Activated CD4-positive, alpha-beta T cell treated with anti-CD3 and anti-CD28 coated beads, Interleukin-2, amount 10 ng/mL, durations not matched to agents 7 days and 5 days (primary cell): Measurements from ENCODE around the gene SNX8. TPM values are rescaled to one million over a fixed set of nuclear protein-coding genes. Genes with fewer than 3 reads are reported as not detected.

Experiments used
- CTCF ChIA-PET: fragments of 350-600 bp; sonication (Branson Sonifier 250); formaldehyde crosslinking; loops from one replicate; lab custom pipeline; 2021; ENCODE audit warnings: antibody characterized with exemption; lab: Charles Lee
- POLR2A ChIA-PET: fragments of 350-600 bp; sonication (Branson Sonifier 250); formaldehyde crosslinking; loops from one replicate; lab custom pipeline; 2021; ENCODE audit warnings: antibody characterized with exemption; lab: Charles Lee
- DNase-seq: peaks from one replicate; pipeline ENCODE4 v3.0.0-alpha.2; 2020
- H3K27ac Mint-ChIP-seq: one replicate; pipeline ENCODE4 v1.8.0; 2021; ENCODE audit warnings: mild to moderate bottlenecking, moderate library complexity, mixed read lengths
- H3K27me3 Mint-ChIP-seq: one replicate; pipeline ENCODE4 v1.8.0; 2021; ENCODE audit warnings: mixed read lengths
- H3K36me3 Mint-ChIP-seq: one replicate; pipeline ENCODE4 v1.8.0; 2021; ENCODE audit warnings: low read depth, mixed read lengths
- H3K4me1 Mint-ChIP-seq: one replicate; pipeline ENCODE4 v1.8.0; 2021; ENCODE audit warnings: mixed read lengths
- H3K4me3 Mint-ChIP-seq: one replicate; pipeline ENCODE4 v1.8.0; 2021; ENCODE audit warnings: mild to moderate bottlenecking, moderate library complexity, mixed read lengths
- H3K9me3 Mint-ChIP-seq: one replicate; pipeline ENCODE4 v1.8.0; 2021; ENCODE audit warnings: mixed read lengths
- total RNA-seq, 2 experiments: library from RNA; stranded (reverse); gene quantifications; one replicate each; pipeline ENCODE4 v1.2.3, GENCODE V29; 2021

SNX8 gene
- total RNA-seq, 2 experiments from 2014 or later: 27.2 to 28.0 TPM

DNA sequence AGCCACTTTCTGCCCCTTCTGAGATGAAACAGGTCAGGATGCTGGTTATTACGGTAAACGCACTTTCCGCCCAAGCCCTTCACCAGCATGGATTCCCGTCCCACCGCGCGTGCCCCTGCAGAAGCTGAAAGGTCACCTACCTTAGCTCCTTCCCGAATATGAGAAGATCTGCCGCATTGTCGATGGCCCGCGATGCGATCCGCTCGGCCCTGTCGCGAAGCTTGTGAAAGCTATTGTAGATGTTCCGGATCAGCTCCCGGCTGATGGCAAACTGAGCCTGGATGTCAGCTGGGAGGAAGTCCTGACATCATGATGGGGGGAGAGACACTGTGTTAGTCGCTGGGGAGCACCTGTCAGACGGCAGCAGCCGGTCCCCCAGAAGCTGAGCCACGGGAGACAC, 50.1 kb downstream of the SNX8 start:
- Mint-ChIP-seq H3K36me3 (peaks cover 5% of the 10 kb centered on the region), H3K9me3 (no peaks in the 10 kb centered on the region), H3K4me3 (no peak overlapping the region), H3K4me1 (peaks cover 8% of the 10 kb centered on the region), H3K27ac (no peak overlapping the region), H3K27me3 (no peaks in the 10 kb centered on the region)
- ChIA-PET POLR2A (no interaction called here), CTCF (interaction anchor here (0.5 kb wide), 1 partner anchor 16 kb away, joined by 3 read pairs; no protein-coding TSS in a partner anchor)
- no peak for DNase-seq

DNA sequence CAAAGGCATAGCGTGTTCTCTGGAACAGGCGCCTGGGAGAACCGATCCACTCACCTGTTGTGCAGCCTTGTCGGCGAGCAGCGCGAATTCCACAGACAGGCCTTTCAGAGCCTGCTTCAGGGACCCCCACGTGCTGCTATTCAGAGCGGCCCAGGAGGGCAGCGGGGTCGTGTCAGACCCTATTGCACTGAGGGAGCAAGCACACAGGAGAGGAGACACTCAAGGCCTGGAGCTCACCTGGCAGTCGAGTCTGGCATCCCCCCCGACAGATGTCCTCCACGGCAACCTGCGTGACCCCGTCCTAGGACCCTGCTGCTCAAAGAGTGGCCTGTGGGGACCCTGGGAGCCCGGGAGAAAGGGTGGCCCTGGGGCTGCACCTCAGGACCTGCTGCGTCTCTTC, 51.1 kb downstream of the SNX8 start:
- H3K36me3 Mint-ChIP-seq: peaks cover 5% of the 10 kb centered on the region
- no peaks in the 10 kb centered on the region for H3K27me3 Mint-ChIP-seq
- DNase-seq: no peak
- H3K27ac Mint-ChIP-seq: no peak overlapping the region
- CTCF ChIA-PET: no interaction called here
- no peaks in the 10 kb centered on the region for H3K9me3 Mint-ChIP-seq
- POLR2A ChIA-PET: no interaction called here
- no peak overlapping the region for H3K4me3 Mint-ChIP-seq
- H3K4me1 Mint-ChIP-seq: peaks cover 8% of the 10 kb centered on the region

DNA sequence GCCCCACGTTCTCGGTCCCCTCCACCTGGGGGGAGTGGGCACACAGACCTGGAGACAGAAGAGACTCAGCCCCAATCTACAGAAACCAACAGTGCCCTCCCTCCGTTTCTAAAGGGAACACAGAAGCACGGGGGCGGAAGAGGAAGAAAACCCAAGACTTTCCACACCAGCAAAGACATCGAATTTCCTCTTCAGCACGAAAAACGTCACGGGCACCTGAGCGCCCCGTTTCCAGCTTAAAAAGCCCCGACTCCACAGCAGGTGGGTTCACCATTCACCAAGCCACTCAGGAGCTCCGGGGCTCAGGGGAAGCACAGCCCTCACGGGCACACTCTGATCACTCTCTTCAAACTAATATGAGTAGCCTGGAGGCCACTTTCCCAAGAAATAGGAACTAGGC, 52.6 kb downstream of the SNX8 start:
- POLR2A ChIA-PET: no interaction called here
- H3K27ac Mint-ChIP-seq: peak overlapping the region; percentile 81
- peaks cover 8% of the 10 kb centered on the region for H3K4me1 Mint-ChIP-seq
- H3K4me3 Mint-ChIP-seq: peak overlapping the region; percentile 20
- peak; percentile 20 for DNase-seq
- CTCF ChIA-PET: interaction anchor here (1.5 kb wide), 1 partner anchor 10 kb away, joined by 4 read pairs; no protein-coding TSS in a partner anchor
- H3K9me3 Mint-ChIP-seq: no peaks in the 10 kb centered on the region
- peaks cover 5% of the 10 kb centered on the region for H3K36me3 Mint-ChIP-seq
- no peaks in the 10 kb centered on the region for H3K27me3 Mint-ChIP-seq

DNA sequence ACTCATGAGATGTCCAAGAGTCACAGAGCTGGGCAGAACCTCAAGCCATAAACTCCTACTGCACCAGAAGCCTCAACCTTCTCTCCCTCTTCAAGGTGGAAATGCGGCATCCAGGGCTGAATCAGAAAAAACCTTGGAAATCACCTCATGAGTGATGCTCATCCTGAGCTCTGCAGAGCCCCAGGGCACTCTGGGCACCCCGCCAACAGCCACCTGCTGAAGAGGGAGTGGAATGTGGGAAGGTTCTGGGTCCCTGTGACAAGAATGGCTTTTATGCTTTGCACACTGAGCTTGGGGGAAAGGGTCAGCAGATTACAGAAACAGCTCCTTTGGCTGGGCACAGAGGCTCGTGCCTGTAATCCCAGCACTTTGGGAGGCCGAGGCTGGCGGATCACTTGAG, 53.4 kb downstream of the SNX8 start:
- Mint-ChIP-seq H3K27ac (no peak overlapping the region), H3K4me3 (no peak overlapping the region), H3K4me1 (peaks cover 8% of the 10 kb centered on the region), H3K27me3 (no peaks in the 10 kb centered on the region), H3K36me3 (peaks cover 5% of the 10 kb centered on the region), H3K9me3 (no peaks in the 10 kb centered on the region)
- DNase-seq: no peak
- ChIA-PET CTCF (interaction anchor here (1.5 kb wide), 1 partner anchor 9 kb away, joined by 4 read pairs; no protein-coding TSS in a partner anchor), POLR2A (no interaction called here)

DNA sequence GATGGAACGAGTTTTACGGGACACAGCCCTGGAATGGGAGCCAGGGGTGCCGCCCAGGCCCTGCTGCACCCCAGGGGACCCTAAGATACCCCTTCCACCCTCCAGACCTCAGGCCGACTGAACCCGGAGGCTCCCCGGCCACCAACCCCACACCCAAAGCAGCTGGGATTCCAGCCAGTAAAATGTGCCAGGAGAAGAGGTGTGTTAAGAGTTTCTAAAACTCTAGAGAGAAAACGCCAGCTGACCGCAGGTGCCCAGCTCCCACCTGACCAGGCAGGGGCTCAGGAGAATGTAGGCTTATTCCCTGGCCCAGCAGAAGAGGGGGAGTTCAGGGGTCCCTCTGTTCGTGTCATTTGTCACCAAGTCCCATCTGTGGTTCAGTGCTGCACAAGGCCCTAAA, 54.8 kb downstream of the SNX8 start:
- POLR2A ChIA-PET: no interaction called here
- H3K27ac Mint-ChIP-seq: no peak overlapping the region
- H3K4me3 Mint-ChIP-seq: no peak overlapping the region
- CTCF ChIA-PET: interaction anchor here (0.9 kb wide), 1 partner anchor 15 kb away, joined by 3 read pairs; no protein-coding TSS in a partner anchor
- H3K27me3 Mint-ChIP-seq: no peaks in the 10 kb centered on the region
- no peak for DNase-seq
- H3K4me1 Mint-ChIP-seq: peaks cover 11% of the 10 kb centered on the region
- H3K9me3 Mint-ChIP-seq: no peaks in the 10 kb centered on the region
- peaks cover 5% of the 10 kb centered on the region for H3K36me3 Mint-ChIP-seq

DNA sequence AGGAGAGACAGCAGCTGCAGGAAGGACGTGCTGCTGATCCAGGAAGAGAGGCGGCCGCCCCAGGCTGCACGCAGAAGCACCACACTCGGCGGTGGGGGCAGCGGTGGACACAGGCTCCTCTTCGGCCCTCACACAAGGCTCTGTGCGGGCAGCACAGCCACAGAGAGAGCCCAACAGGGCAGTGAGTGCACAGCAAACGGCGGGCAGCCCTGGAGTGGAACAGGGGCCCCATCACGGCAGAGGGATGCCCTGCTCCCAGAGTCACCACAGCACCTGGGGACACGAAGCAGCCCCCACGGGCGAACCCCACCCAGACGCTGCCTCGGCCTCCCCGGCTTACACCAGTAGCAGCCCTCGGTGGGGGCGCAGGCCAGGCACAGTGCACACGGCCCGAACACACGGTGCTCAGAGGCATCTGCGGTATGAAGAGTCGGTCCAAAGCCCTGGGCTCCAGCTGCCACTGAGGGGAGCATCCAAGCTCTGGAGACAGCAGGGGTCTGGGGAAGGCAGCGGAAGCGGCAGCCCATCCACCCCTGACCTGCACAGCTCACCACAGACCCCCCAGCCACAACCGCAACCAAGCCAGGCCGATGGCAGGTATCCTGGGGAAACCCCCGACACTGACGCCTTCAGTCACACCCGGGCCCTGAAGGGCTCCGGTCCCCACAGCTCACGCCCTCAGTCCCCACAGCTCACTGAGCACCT, 55.4 kb downstream of the SNX8 start:
- Mint-ChIP-seq H3K4me3 (no peak overlapping the region), H3K27me3 (no peaks in the 10 kb centered on the region), H3K9me3 (no peaks in the 10 kb centered on the region), H3K27ac (no peak overlapping the region), H3K36me3 (no peaks in the 10 kb centered on the region), H3K4me1 (peaks cover 11% of the 10 kb centered on the region)
- POLR2A ChIA-PET: no interaction called here
- DNase-seq: no peak
- CTCF ChIA-PET: interaction anchor here (0.9 kb wide), 1 partner anchor 14 kb away, joined by 3 read pairs; no protein-coding TSS in a partner anchor

DNA sequence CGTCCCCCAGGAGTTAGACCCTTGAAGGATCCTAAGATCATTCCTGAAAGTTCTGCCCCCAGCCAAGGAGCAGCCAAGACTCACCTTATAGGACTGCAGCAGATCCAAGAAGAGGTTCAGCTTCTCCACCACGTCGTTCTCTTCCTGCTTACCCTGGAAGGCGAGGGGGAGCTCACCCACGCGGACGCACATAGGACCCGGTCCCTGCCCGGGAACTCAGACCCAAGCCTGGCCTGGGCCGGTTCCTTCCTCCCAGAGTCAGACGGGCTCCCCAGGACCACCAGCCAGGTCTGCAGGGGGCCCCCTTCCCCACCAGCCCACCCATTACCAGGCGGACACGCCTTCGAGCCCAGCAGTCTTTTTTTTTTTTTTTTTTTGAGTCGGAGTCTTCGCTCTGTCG, 56.6 kb downstream of the SNX8 start:
- POLR2A ChIA-PET: no interaction called here
- H3K4me3 Mint-ChIP-seq: no peak overlapping the region

DNA sequence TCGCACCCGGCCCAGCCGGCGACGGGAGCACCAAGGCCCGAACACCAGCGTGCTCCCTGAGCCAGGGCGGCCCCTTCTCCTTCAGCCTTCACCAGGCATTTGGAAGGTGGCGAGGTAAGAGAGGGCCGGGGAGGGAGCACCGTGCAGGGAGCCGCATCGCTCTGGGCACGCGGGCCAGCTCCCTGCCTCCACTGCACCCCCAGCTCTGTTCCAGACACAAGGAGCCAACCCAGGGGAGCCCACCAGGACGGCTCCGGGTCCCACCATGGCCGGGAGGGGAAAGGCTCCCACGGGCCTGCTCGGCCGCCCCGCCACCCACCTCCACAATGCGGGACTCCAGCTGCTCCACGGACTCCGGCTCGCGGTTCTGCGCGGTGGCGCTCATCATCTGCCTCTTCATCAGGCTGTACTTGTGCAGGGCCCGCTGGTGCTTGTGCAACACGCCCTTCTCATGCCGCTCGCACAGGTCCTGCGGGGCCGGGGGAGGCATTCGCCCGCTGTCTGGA, 57.1 kb downstream of the SNX8 start:
- DNase-seq: no peak
- ChIA-PET CTCF (interaction anchor here (1.1 kb wide), 1 partner anchor 16 kb away, joined by 3 read pairs; no protein-coding TSS in a partner anchor), POLR2A (no interaction called here)
- H3K9me3 Mint-ChIP-seq: no peaks in the 10 kb centered on the region
- no peak overlapping the region for H3K27ac Mint-ChIP-seq
- no peaks in the 10 kb centered on the region for H3K27me3 Mint-ChIP-seq
- H3K4me1 Mint-ChIP-seq: peaks cover 13% of the 10 kb centered on the region
- H3K4me3 Mint-ChIP-seq: no peak overlapping the region
- H3K36me3 Mint-ChIP-seq: no peaks in the 10 kb centered on the region

More for the DNA sequence above, 56.6 kb downstream of the SNX8 start:
- Mint-ChIP-seq H3K9me3 (no peaks in the 10 kb centered on the region), H3K27ac (no peak overlapping the region), H3K4me1 (peaks cover 13% of the 10 kb centered on the region), H3K36me3 (no peaks in the 10 kb centered on the region), H3K27me3 (no peaks in the 10 kb centered on the region)
- no peak for DNase-seq
- CTCF ChIA-PET: interaction anchor here (1.1 kb wide), 1 partner anchor 17 kb away, joined by 3 read pairs; no protein-coding TSS in a partner anchor

DNA sequence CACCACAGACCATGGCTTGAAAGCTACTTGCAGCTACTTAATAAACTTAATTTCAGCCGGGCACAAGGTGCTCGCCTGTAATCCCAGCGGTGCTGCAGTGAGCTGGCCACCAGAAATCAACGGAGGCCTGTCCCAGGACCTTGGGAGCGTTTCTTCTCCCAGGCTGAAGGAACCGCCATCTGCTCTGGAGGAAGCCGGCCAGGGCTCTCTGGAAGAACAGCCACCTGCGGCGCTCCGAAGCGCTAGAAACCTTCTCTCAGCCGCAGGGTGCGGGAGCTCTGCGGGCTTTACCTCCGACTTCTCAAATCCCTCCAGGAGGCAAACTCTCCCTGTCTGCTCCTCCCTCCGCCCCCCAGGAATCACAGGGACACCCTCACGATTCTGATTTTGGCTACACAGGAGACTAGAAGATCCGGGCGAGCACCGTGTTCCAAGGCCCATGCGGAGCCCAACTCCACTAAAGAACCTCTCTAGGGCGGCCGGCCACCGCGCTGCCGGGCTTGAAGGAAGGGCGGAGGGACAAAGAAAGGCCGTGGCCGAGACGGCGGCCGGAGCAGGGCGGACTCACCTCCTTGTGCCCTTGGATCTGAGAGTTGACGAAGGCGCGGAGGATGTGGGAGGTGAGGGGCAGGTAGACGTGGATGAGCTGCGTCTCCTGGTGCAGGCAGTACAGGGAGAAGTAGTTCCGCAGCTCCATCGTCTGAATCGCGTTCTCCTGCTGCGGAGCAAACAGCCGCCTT, 57.8 kb downstream of the SNX8 start:
- no peaks in the 10 kb centered on the region for H3K27me3 Mint-ChIP-seq
- CTCF ChIA-PET: no interaction called here

DNA sequence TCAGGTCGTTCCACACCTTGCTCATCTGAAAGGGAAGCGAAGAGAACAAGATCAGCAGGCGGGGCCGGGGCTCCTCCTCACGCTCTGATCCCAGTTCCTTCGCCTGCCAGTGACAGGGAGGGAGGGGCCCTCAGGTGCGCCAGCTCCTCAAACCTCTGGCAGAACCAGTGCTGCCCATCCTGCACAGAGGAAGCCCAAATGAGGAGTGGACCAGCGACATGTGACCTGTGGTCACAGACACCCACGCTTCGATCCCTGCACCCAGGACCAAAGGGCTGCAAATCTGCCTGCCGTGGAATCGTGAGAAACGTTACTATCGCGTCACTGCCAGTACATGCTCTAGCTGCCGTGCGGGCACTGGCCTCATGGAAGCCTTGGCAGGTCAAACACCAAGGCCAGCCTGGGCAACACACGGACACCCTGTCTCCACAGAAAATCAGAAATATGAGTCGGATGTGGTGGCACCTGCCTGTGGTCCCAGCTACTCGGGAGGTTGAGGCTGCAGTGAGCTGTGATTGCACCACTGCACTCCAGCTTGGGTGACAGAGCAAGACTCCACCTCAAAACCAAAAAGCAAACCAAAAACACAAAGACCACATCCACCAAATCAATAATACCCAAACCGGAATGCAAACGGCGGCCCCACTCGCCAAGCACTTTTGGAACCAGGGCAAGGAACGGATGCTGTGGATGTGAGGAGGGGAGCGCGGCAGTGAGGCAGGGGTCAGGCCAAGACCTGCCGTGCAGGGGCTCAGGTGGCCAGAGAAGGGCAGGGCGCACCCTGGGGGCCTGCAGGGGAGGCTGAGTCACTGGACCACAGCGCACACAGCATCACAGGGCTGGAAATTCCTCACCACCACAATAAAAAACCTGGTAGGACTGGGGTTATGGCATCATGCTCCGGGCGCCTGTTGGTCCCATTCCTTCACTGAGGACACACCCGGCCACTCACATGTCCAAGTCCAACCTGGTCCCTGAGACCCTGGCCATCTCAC, 58.8 kb downstream of the SNX8 start:
- Mint-ChIP-seq H3K4me3 (no peak overlapping the region), H3K4me1 (peaks cover 8% of the 10 kb centered on the region), H3K27me3 (no peaks in the 10 kb centered on the region), H3K27ac (no peak overlapping the region), H3K9me3 (no peaks in the 10 kb centered on the region), H3K36me3 (peaks cover 5% of the 10 kb centered on the region)
- POLR2A ChIA-PET: no interaction called here
- CTCF ChIA-PET: no interaction called here
- no peak for DNase-seq

More for the DNA sequence above, 57.8 kb downstream of the SNX8 start:
- DNase-seq: no peak
- Mint-ChIP-seq H3K4me3 (no peak overlapping the region), H3K4me1 (peaks cover 7% of the 10 kb centered on the region), H3K27ac (no peak overlapping the region), H3K9me3 (no peaks in the 10 kb centered on the region), H3K36me3 (no peaks in the 10 kb centered on the region)
- POLR2A ChIA-PET: no interaction called here

DNA sequence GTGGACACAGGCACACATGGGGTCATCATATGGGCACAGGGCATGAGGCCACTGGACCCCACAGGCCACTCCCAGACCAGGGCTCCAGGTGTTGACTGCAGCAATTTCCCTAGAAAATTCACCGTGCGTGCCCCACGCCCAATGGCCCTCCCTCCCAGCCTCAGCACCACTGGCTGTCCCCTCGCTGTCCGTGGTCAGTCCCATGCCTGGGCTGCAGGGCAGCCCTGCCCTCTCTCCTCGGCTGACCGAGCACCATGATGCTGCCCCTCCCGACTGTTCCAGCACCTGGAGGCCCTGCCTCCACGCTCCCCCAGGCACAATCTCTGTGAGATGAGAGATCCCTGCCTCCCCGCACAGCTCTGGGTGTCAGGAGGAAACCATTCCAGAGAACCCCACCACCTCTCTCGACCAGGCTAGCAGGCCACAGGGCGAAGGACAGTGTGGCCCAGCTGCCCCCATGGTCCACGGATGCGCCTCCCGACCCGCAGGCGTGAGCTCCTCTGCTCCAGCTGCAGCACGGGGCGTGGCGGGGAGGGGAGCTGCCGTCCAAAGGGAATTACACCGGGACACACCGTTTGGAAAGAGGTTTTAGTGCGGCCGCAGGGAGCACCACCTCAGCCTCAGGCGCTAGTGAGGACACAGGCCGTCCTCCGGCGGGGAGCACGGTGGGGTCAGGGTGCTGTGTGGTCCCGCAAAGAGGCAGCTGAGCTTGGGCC, 59.7 kb downstream of the SNX8 start:
- Mint-ChIP-seq H3K36me3 (peaks cover 9% of the 10 kb centered on the region), H3K9me3 (no peaks in the 10 kb centered on the region), H3K27me3 (no peaks in the 10 kb centered on the region), H3K27ac (peak overlapping the region; percentile 50), H3K4me3 (no peak overlapping the region), H3K4me1 (peaks cover 13% of the 10 kb centered on the region)
- DNase-seq: no peak
- ChIA-PET POLR2A (no interaction called here), CTCF (no interaction called here)
